Osteoblast (primary cell): ENCODE measurements around the gene SALL1. TPM values are rescaled to one million over a fixed set of nuclear protein-coding genes. Genes with fewer than 3 reads are reported as not detected.

Experiments
- DNase-seq: peaks from one replicate; pipeline ENCODE4 v3.0.0; 2011; ENCODE audit warnings: low spot score, mixed read lengths; ENCODE audit not compliant: insufficient read length; ENCODE audit errors: missing footprints
- H2AFZ ChIP-seq: 2 replicates; pipeline ENCODE4 v1.6.0; 2011; ENCODE audit warnings: mild to moderate bottlenecking, low read length
- H3K27ac ChIP-seq: 2 replicates; pipeline ENCODE4 v1.5.1; 2011; ENCODE audit warnings: mild to moderate bottlenecking, low read depth, low read length, moderate library complexity
- H3K27me3 ChIP-seq: 2 replicates; pipeline ENCODE4 v1.6.0; 2012; ENCODE audit warnings: mild to moderate bottlenecking, control low read depth, inconsistent platforms, low read length, moderate library complexity; ENCODE audit not compliant: insufficient read depth
- H3K36me3 ChIP-seq: 2 replicates; pipeline ENCODE4 v1.5.1; 2011; ENCODE audit warnings: mild to moderate bottlenecking, low read length, control low read depth, moderate library complexity; ENCODE audit not compliant: insufficient read depth
- H3K4me1 ChIP-seq: 2 replicates; pipeline ENCODE4 v1.5.1; 2011; ENCODE audit warnings: mild to moderate bottlenecking, low read length, control low read depth, moderate library complexity; ENCODE audit not compliant: insufficient read depth
- H3K4me2 ChIP-seq: 2 replicates; pipeline ENCODE4 v1.6.0; 2011; ENCODE audit warnings: mild to moderate bottlenecking, low read length; ENCODE audit not compliant: insufficient read depth
- H3K4me3 ChIP-seq: fragments of 200-600 bp; sonication (generic); 3 replicates; pipeline ENCODE4 v1.5.1; 2012; ENCODE audit warnings: mild to moderate bottlenecking, low read length, inconsistent platforms; ENCODE audit not compliant: insufficient read depth
- H3K79me2 ChIP-seq: 2 replicates; pipeline ENCODE4 v1.6.0; 2012; ENCODE audit warnings: mild to moderate bottlenecking, low read length, control low read depth, inconsistent platforms; ENCODE audit not compliant: insufficient read depth
- H3K9me3 ChIP-seq: 2 replicates; pipeline ENCODE4 v1.5.1; 2011; ENCODE audit warnings: low read depth, low read length, control low read depth
- H4K20me1 ChIP-seq: 2 replicates; pipeline ENCODE4 v1.6.0; 2012; ENCODE audit warnings: mild to moderate bottlenecking, low read length, control low read depth; ENCODE audit not compliant: insufficient read depth
- CTCF ChIP-seq: IDR thresholded peaks from 2 replicates; pipeline ENCODE4 v1.5.1; 2011; ENCODE audit warnings: mild to moderate bottlenecking, low read depth, low read length, moderate library complexity; ENCODE audit errors: extremely low read depth
- total RNA-seq: library from RNA; depleted of rRNA; stranded (reverse); fragments of >200 nt; gene quantifications from 2 replicates; pipeline ENCODE4 v1.2.3, GENCODE V29; 2012

Gene SALL1
- total RNA-seq, 1 donor: under 0.01 TPM

GRCh38 chr16:51132490-51133115, 18.5 kb downstream of the SALL1 start:
- no peaks in the 10 kb centered on the region for H3K27me3 ChIP-seq
- H3K79me2 ChIP-seq: no peaks in the 10 kb centered on the region
- H3K4me1 ChIP-seq: no peaks in the 10 kb centered on the region
- H4K20me1 ChIP-seq: no peaks in the 10 kb centered on the region
- H3K27ac ChIP-seq: no peak overlapping the region
- H3K9me3 ChIP-seq: no peaks in the 10 kb centered on the region
- no peak for TF ChIP-seq CTCF
- no peaks in the 10 kb centered on the region for H3K36me3 ChIP-seq
- H3K4me2 ChIP-seq: no peak overlapping the region
- DNase-seq: no peak
- H2AFZ ChIP-seq: no peak overlapping the region
- no peak overlapping the region for H3K4me3 ChIP-seq

- Histone ChIP-seq H3K4me1 (no peaks in the 10 kb centered on the region), H4K20me1 (no peaks in the 10 kb centered on the region), H3K27me3 (no peaks in the 10 kb centered on the region), H3K27ac (no peak overlapping the region), H3K4me2 (no peak overlapping the region), H2AFZ (no peak overlapping the region), H3K79me2 (no peaks in the 10 kb centered on the region), H3K4me3 (no peak overlapping the region), H3K9me3 (no peaks in the 10 kb centered on the region), H3K36me3 (no peaks in the 10 kb centered on the region)
- no peak for DNase-seq
- no peak for TF ChIP-seq CTCF
Observed at GRCh38 chr16:51131619-51132018, 19.5 kb downstream of the SALL1 start.

GRCh38 chr16:51129105-51129504, 22.0 kb downstream of the SALL1 start:
- Histone ChIP-seq H4K20me1 (no peaks in the 10 kb centered on the region), H3K27ac (no peak overlapping the region), H3K4me1 (no peaks in the 10 kb centered on the region), H3K4me3 (no peak overlapping the region), H3K79me2 (no peaks in the 10 kb centered on the region), H3K9me3 (no peaks in the 10 kb centered on the region), H2AFZ (no peak overlapping the region), H3K36me3 (no peaks in the 10 kb centered on the region), H3K4me2 (no peak overlapping the region), H3K27me3 (no peaks in the 10 kb centered on the region)
- DNase-seq: no peak
- TF ChIP-seq CTCF: no peak

GRCh38 chr16:51125992-51126391, 25.1 kb downstream of the SALL1 start:
- no peaks in the 10 kb centered on the region for H3K36me3 ChIP-seq
- no peaks in the 10 kb centered on the region for H4K20me1 ChIP-seq
- H3K4me3 ChIP-seq: no peak overlapping the region
- no peaks in the 10 kb centered on the region for H3K79me2 ChIP-seq
- no peak overlapping the region for H3K4me2 ChIP-seq
- no peak for TF ChIP-seq CTCF
- H2AFZ ChIP-seq: no peak overlapping the region
- no peak overlapping the region for H3K27ac ChIP-seq
- no peak for DNase-seq
- no peaks in the 10 kb centered on the region for H3K9me3 ChIP-seq
- H3K4me1 ChIP-seq: no peaks in the 10 kb centered on the region
- H3K27me3 ChIP-seq: no peaks in the 10 kb centered on the region
